HG02885 (cell line): Measurements from ENCODE around the gene GTF2H2.
A peak's percentile ranks its signal among the peaks of the same experiment; 100 is the strongest.
"Not testable (repeated sequence)": the region's sequence is repeated elsewhere in the genome, so short reads cannot be mapped to it uniquely, and the experiment has no call there.

Experiments used
- ATAC-seq: cut with Tn5 transposase; IDR thresholded peaks from one replicate; pipeline ENCODE4 v1.9.1; 2021; ENCODE audit warnings: mild to moderate bottlenecking; ENCODE audit not compliant: unreplicated experiment, poor library complexity

The GTF2H2 gene

GRCh38 chr5:71067262-71067928 is at the start of gene GTF2H2:
GTF2H2 (minus strand) TSS chr5:71067676; CDS start chr5:71062763, 4,913 bp downstream.
- ATAC-seq: peak; percentile 97

- not testable (repeated sequence) for ATAC-seq
These were observed 42.3 kb upstream of the GTF2H2 start for GRCh38 chr5:71109730-71110275.

GRCh38 chr5:71099996-71100395 is 32.5 kb upstream of the GTF2H2 start:
- not testable (repeated sequence) for ATAC-seq

GRCh38 chr5:71097930-71098203 is 30.4 kb upstream of the GTF2H2 start:
- not testable (repeated sequence) for ATAC-seq

- ATAC-seq: not testable (repeated sequence)
These were observed 29.9 kb upstream of the GTF2H2 start for GRCh38 chr5:71097173-71097929.

GRCh38 chr5:71089773-71090172 is 22.3 kb upstream of the GTF2H2 start:
- not testable (repeated sequence) for ATAC-seq

- not testable (repeated sequence) for ATAC-seq
These were observed 21.3 kb upstream of the GTF2H2 start for GRCh38 chr5:71088754-71089153.

- not testable (repeated sequence) for ATAC-seq
These were observed 18.7 kb upstream of the GTF2H2 start for GRCh38 chr5:71086145-71086544.

GRCh38 chr5:71084280-71085063 is 17.0 kb upstream of the GTF2H2 start:
- ATAC-seq: not testable (repeated sequence)

- not testable (repeated sequence) for ATAC-seq
These were observed 15.4 kb upstream of the GTF2H2 start for GRCh38 chr5:71082898-71083297.

- not testable (repeated sequence) for ATAC-seq
These were observed 14.9 kb upstream of the GTF2H2 start for GRCh38 chr5:71082340-71082739.

GRCh38 chr5:71061322-71061721 is 6.2 kb downstream of the GTF2H2 start:
- ATAC-seq: not testable (repeated sequence)

- not testable (repeated sequence) for ATAC-seq
These were observed 8.1 kb downstream of the GTF2H2 start for GRCh38 chr5:71059426-71059825.

GRCh38 chr5:71044808-71045207 is 22.7 kb downstream of the GTF2H2 start:
- not testable (repeated sequence) for ATAC-seq

- not testable (repeated sequence) for ATAC-seq
These were observed 23.3 kb downstream of the GTF2H2 start for GRCh38 chr5:71044128-71044527.

GRCh38 chr5:71031046-71031776 is 36.3 kb downstream of the GTF2H2 start:
- not testable (repeated sequence) for ATAC-seq

GRCh38 chr5:71025289-71025953 is 42.1 kb downstream of the GTF2H2 start, which contains the start of gene NAIP:
NAIP (minus strand) TSS chr5:71025339; CDS start chr5:71012915, 12,424 bp downstream.
- ATAC-seq: peak; percentile 60

- ATAC-seq: not testable (repeated sequence)
These were observed 46.8 kb downstream of the GTF2H2 start for GRCh38 chr5:71020643-71021042.

GRCh38 chr5:71018376-71019005 is 49.0 kb downstream of the GTF2H2 start:
- not testable (repeated sequence) for ATAC-seq
